Stomach (tissue), 4 donors: ENCODE data around the gene MRPL54.

Experiments used
- CTCF ChIP-seq, 7 experiments: fragments of 450-650 bp in 4 of 7; fragments of 200-600 bp in 3 of 7; sonication (generic) in 3 of 7; IDR thresholded peaks; one replicate each; pipeline ENCODE4 v1.5.1; 2016 to 2019; ENCODE audit warnings: antibody characterized with exemption in 7 of 7, control low read depth in 2 of 7, mild to moderate bottlenecking in 1 of 7
- EP300 ChIP-seq: sonication (generic); formaldehyde crosslinking; IDR thresholded peaks from one replicate; pipeline ENCODE4 v1.6.1; 2017; ENCODE audit warnings: antibody characterized with exemption
- POLR2A ChIP-seq, 4 donors: fragments of 450-650 bp; IDR thresholded peaks; one replicate each; pipeline ENCODE4 v1.6.1; 2016; ENCODE audit warnings: antibody characterized with exemption in 4 of 4, control low read depth in 2 of 4, mild to moderate bottlenecking in 1 of 4, moderate library complexity in 1 of 4
- POLR2AphosphoS5 ChIP-seq, 3 donors: sonication (generic); formaldehyde crosslinking; IDR thresholded peaks; one replicate each; pipeline ENCODE4 v1.6.1; 2016; ENCODE audit warnings: antibody characterized with exemption in 3 of 3

GRCh38 chr19:3783660-3784584, 21.4 kb downstream of the MRPL54 start:
- no peak for TF ChIP-seq CTCF (IDR thresholded peaks at IDR 0.05)
- TF ChIP-seq POLR2A (IDR thresholded peaks at IDR 0.05): no peak
- no peak for TF ChIP-seq EP300
- no peak for TF ChIP-seq POLR2AphosphoS5 (IDR thresholded peaks at IDR 0.05)
